Measurements from ENCODE around the gene DIAPH3.

GRCh38 chr13:59663707-59664106 is 500.0 kb downstream of the DIAPH3 start:
- no peak for TF ChIP-seq CTCF (IDR thresholded peaks at IDR 0.05)
- no peak for TF ChIP-seq ZFX (IDR thresholded peaks at IDR 0.05; ENCODE audit: borderline replicate concordance)

Data from 22Rv1 (cell line).